Measurements from ENCODE around the gene C14orf180. TPM values are rescaled to one million over a fixed set of nuclear protein-coding genes. Genes with fewer than 3 reads are reported as not detected.

The C14orf180 gene
- total RNA-seq, 2 donors from 2014 or later, result 1.1 to 5.1 TPM

GRCh38 chr14:104559028-104559803, 20.3 kb upstream of the C14orf180 start:
- no peak overlapping the region for H3K4me3 ChIP-seq
- no peaks in the 10 kb centered on the region for H3K9me3 ChIP-seq
- DNase-seq (ENCODE audit: low spot score), result no peak
- ATAC-seq (ENCODE audit: insufficient number of reproducible peaks, low FRiP score, low read depth), result no peak
- peaks cover 0 to 4% of the 10 kb centered on the region in 2 donors for H3K4me1 ChIP-seq (ENCODE audit: control insufficient read depth in 1 of 2, low read depth in 2 of 2)
- no peak overlapping the region for H3K27ac ChIP-seq
- no peaks in the 10 kb centered on the region for H3K36me3 ChIP-seq
- no peaks in the 10 kb centered on the region for H3K27me3 ChIP-seq (replicated peaks; ENCODE audit: insufficient read depth)
- TF ChIP-seq CTCF (IDR thresholded peaks at IDR 0.05), result no peak

- TF ChIP-seq CTCF (IDR thresholded peaks at IDR 0.05), result no peak
- no peak overlapping the region for H3K4me3 ChIP-seq
- no peaks in the 10 kb centered on the region for H3K27me3 ChIP-seq (replicated peaks; ENCODE audit: insufficient read depth)
- no peaks in the 10 kb centered on the region for H3K36me3 ChIP-seq
- H3K9me3 ChIP-seq, result no peaks in the 10 kb centered on the region
- DNase-seq (ENCODE audit: low spot score) (no peak), ATAC-seq (ENCODE audit: insufficient number of reproducible peaks, low FRiP score, low read depth) (no peak)
- peaks cover 0 to 5% of the 10 kb centered on the region in 2 donors for H3K4me1 ChIP-seq (ENCODE audit: control insufficient read depth in 1 of 2, low read depth in 2 of 2)
- H3K27ac ChIP-seq, result no peak overlapping the region
Measured at GRCh38 chr14:104559804-104560585, 19.6 kb upstream of the C14orf180 start.

- DNase-seq (ENCODE audit: low spot score), result no peak
- Histone ChIP-seq H3K4me3 (no peak overlapping the region), H3K4me1 (ENCODE audit: control insufficient read depth in 1 of 2, low read depth in 2 of 2) (peaks cover 0 to 5% of the 10 kb centered on the region in 2 donors), H3K27ac (no peak overlapping the region), H3K36me3 (no peaks in the 10 kb centered on the region), H3K27me3 (replicated peaks; ENCODE audit: insufficient read depth) (no peaks in the 10 kb centered on the region), H3K9me3 (no peaks in the 10 kb centered on the region)
- TF ChIP-seq CTCF (IDR thresholded peaks at IDR 0.05), result no peak
- no peak for ATAC-seq (ENCODE audit: insufficient number of reproducible peaks, low FRiP score, low read depth)
Measured at GRCh38 chr14:104560586-104560945, 19.0 kb upstream of the C14orf180 start.

- Histone ChIP-seq H3K4me3 (no peak overlapping the region), H3K4me1 (ENCODE audit: control insufficient read depth in 1 of 2, low read depth in 2 of 2) (peaks cover 0 to 5% of the 10 kb centered on the region in 2 donors), H3K27ac (no peak overlapping the region), H3K36me3 (no peaks in the 10 kb centered on the region), H3K9me3 (no peaks in the 10 kb centered on the region), H3K27me3 (replicated peaks; ENCODE audit: insufficient read depth) (no peaks in the 10 kb centered on the region)
- TF ChIP-seq CTCF (IDR thresholded peaks at IDR 0.05), result no peak
- no peak for DNase-seq (ENCODE audit: low spot score)
- ATAC-seq (ENCODE audit: insufficient number of reproducible peaks, low FRiP score, low read depth), result no peak
Measured at GRCh38 chr14:104561124-104561557, 18.4 kb upstream of the C14orf180 start.

Data from thoracic aorta (tissue), 2 donors.